ENCODE results near the gene DCPS.

DCPS gene

GRCh38 chr11:126355926-126356897 lies 52.4 kb downstream of the DCPS start:
- DNase-seq: peak in 1 of 2 donors; percentile 78
- Histone ChIP-seq H3K36me3 (no peaks in the 10 kb centered on the region), H3K27ac (peak overlapping the region; percentile 85), H3K4me1 (peaks cover 0 to 81% (median 67%) of the 10 kb centered on the region in 4 donors), H3K9me3 (no peaks in the 10 kb centered on the region), H3K4me3 (peak overlapping the region; percentile 58 to 72), H3K27me3 (no peaks in the 10 kb centered on the region)
- no peak for TF ChIP-seq CTCF (IDR thresholded peaks at IDR 0.05)
- intact Hi-C loops (cut with DNase I; ENCODE audit: low total_unique reads): loop anchor here (2.0 to 5.0 kb wide), 2 partner anchors 56 to 57 kb away; no protein-coding TSS in a partner anchor

- Histone ChIP-seq H3K4me1 (peaks cover 0 to 71% (median 57%) of the 10 kb centered on the region in 4 donors), H3K9me3 (no peaks in the 10 kb centered on the region), H3K27me3 (no peaks in the 10 kb centered on the region), H3K4me3 (peak overlapping the region; percentile 58 to 72), H3K36me3 (no peaks in the 10 kb centered on the region), H3K27ac (peak overlapping the region; percentile 85)
- intact Hi-C loops (cut with DNase I; ENCODE audit: low total_unique reads): loop anchor here (5.0 kb wide), 1 partner anchor 55 kb away; no protein-coding TSS in a partner anchor
- no peak for TF ChIP-seq CTCF (IDR thresholded peaks at IDR 0.05)
- peak in 1 of 2 donors; percentile 70 for DNase-seq
These were observed 53.4 kb downstream of the DCPS start for GRCh38 chr11:126357055-126357962.

- intact Hi-C loops (cut with DNase I; ENCODE audit: low total_unique reads): loop anchor here (5.0 kb wide), 1 partner anchor 54 kb away; no protein-coding TSS in a partner anchor
- no peak for TF ChIP-seq CTCF (IDR thresholded peaks at IDR 0.05)
- DNase-seq: peak in 1 of 2 donors; percentile 65
- H3K4me1 ChIP-seq: peaks cover 0 to 69% (median 52%) of the 10 kb centered on the region in 4 donors
- H3K27me3 ChIP-seq: no peaks in the 10 kb centered on the region
- H3K36me3 ChIP-seq: no peaks in the 10 kb centered on the region
- H3K9me3 ChIP-seq: no peaks in the 10 kb centered on the region
- H3K4me3 ChIP-seq: peak overlapping the region in 1 of 2 donors; percentile 72
- peak overlapping the region; percentile 85 for H3K27ac ChIP-seq
These were observed 54.3 kb downstream of the DCPS start for GRCh38 chr11:126357969-126358762.

GRCh38 chr11:126358763-126359160 lies 54.9 kb downstream of the DCPS start:
- Histone ChIP-seq H3K27me3 (no peaks in the 10 kb centered on the region), H3K36me3 (no peaks in the 10 kb centered on the region), H3K27ac (peak overlapping the region; percentile 85), H3K4me1 (peaks cover 0 to 69% (median 51%) of the 10 kb centered on the region in 4 donors), H3K4me3 (no peak overlapping the region), H3K9me3 (no peaks in the 10 kb centered on the region)
- TF ChIP-seq CTCF (IDR thresholded peaks at IDR 0.05): no peak
- DNase-seq: peak in 1 of 2 donors; percentile 60
- intact Hi-C loops (cut with DNase I; ENCODE audit: low total_unique reads): loop anchor here (5.0 kb wide), 1 partner anchor 54 kb away; no protein-coding TSS in a partner anchor
